HEK293 (cell line): Measurements from ENCODE around the gene CTIF.

Source experiments
- CTCF ChIA-PET: fragments of 350-600 bp; formaldehyde crosslinking; extraction: SDS; loops from one replicate; lab custom pipeline; 2021; ENCODE audit warnings: antibody characterized with exemption; lab: Yijun Ruan, JAX
- POLR2A ChIA-PET: fragments of 300-600 bp; formaldehyde crosslinking; extraction: SDS; loops from one replicate; lab custom pipeline; 2020; ENCODE audit warnings: antibody characterized with exemption, inconsistent platforms; lab: Yijun Ruan, JAX
- H3K27ac ChIP-seq: fragments of 200-500 bp; sonication (Bioruptor generic); 2 replicates; pipeline ENCODE4 v1.5.1; 2014; ENCODE audit warnings: low read depth, low read length, control low read depth, inconsistent platforms; ENCODE audit errors: extremely low read depth
- H3K36me3 ChIP-seq, 2 experiments: fragments of 200-500 bp in 1 of 2; sonication (Bioruptor generic) in 1 of 2; 1 replicate in 1 of 2; 2 replicates in 1 of 2; pipeline ENCODE4 v1.5.1; 2014 to 2017; ENCODE audit warnings: inconsistent platforms in 2 of 2, low read length in 2 of 2; ENCODE audit not compliant: control insufficient read depth in 2 of 2, insufficient read depth in 1 of 2
- H3K4me1 ChIP-seq: fragments of 200-500 bp; sonication (Bioruptor generic); 2 replicates; pipeline ENCODE4 v1.5.1; 2014; ENCODE audit warnings: mild to moderate bottlenecking, low read length, inconsistent platforms; ENCODE audit not compliant: control insufficient read depth, insufficient read depth
- H3K4me3 ChIP-seq: 2 replicates; pipeline ENCODE4 v1.5.1; 2011; ENCODE audit warnings: low read depth, mild to moderate bottlenecking, control low read depth, low read length, moderate library complexity
- H3K9me3 ChIP-seq: fragments of 200-500 bp; sonication (Bioruptor generic); 2 replicates; pipeline ENCODE4 v1.5.1; 2014; ENCODE audit warnings: low read depth, low read length, inconsistent platforms; ENCODE audit not compliant: control insufficient read depth, insufficient read depth
- EGR2 ChIP-seq: fragments of 450-650 bp; formaldehyde crosslinking; IDR thresholded peaks from 2 replicates; pipeline ENCODE4 v1.5.1; 2016; ENCODE audit warnings: low read depth, missing biosample characterization, missing genetic modification characterization
- GLIS1 ChIP-seq: fragments of 450-650 bp; formaldehyde crosslinking; IDR thresholded peaks from 2 replicates; pipeline ENCODE4 v1.5.1; 2016; ENCODE audit warnings: missing biosample characterization, missing genetic modification characterization
- TRIM28 ChIP-seq: IDR thresholded peaks from 2 replicates; pipeline ENCODE4 v1.6.1; 2011; ENCODE audit warnings: low read length, control low read depth, borderline replicate concordance
- ZBTB21 ChIP-seq: fragments of 450-650 bp; formaldehyde crosslinking; IDR thresholded peaks from 2 replicates; pipeline ENCODE4 v1.5.1; 2017; ENCODE audit warnings: missing biosample characterization, missing genetic modification characterization
- ZFHX2 ChIP-seq: fragments of 450-650 bp; formaldehyde crosslinking; conservative IDR thresholded peaks from 2 replicates; pipeline ENCODE4 v1.5.1; 2016; ENCODE audit warnings: missing biosample characterization, missing genetic modification characterization
- ZNF112 ChIP-seq: fragments of 450-650 bp; formaldehyde crosslinking; IDR thresholded peaks from 2 replicates; pipeline ENCODE4 v1.5.0; 2017; ENCODE audit warnings: missing biosample characterization, missing genetic modification characterization
- ZNF311 ChIP-seq: fragments of 450-650 bp; formaldehyde crosslinking; IDR thresholded peaks from 2 replicates; pipeline ENCODE4 v1.5.1; 2017; ENCODE audit warnings: missing biosample characterization, missing genetic modification characterization, borderline replicate concordance
- ZNF521 ChIP-seq: fragments of 450-650 bp; formaldehyde crosslinking; IDR thresholded peaks from 2 replicates; pipeline ENCODE4 v1.5.1; 2017; ENCODE audit warnings: missing biosample characterization, mild to moderate bottlenecking, missing genetic modification characterization
- ZNF560 ChIP-seq: fragments of 450-650 bp; formaldehyde crosslinking; IDR thresholded peaks from 2 replicates; pipeline ENCODE4 v1.5.1; 2017; ENCODE audit warnings: missing biosample characterization, missing genetic modification characterization, borderline replicate concordance
- ZNF677 ChIP-seq: fragments of 450-650 bp; IDR thresholded peaks from 2 replicates; pipeline ENCODE4 v1.5.0; 2018; ENCODE audit warnings: missing biosample characterization, mild to moderate bottlenecking, missing genetic modification characterization, moderate library complexity
- ZSCAN30 ChIP-seq: fragments of 450-650 bp; IDR thresholded peaks from 2 replicates; pipeline ENCODE4 v1.5.1; 2018; ENCODE audit warnings: missing biosample characterization, mild to moderate bottlenecking, missing genetic modification characterization, moderate library complexity
- TF ChIP-seq, protein P1 (sequence below): fragments of 450-650 bp; formaldehyde crosslinking; IDR thresholded peaks from 2 replicates; pipeline ENCODE4 v1.5.0; 2017; ENCODE audit warnings: missing biosample characterization, missing genetic modification characterization, borderline replicate concordance
- TF ChIP-seq, protein P2 (sequence below): fragments of 450-650 bp; formaldehyde crosslinking; IDR thresholded peaks from 2 replicates; pipeline ENCODE4 v1.5.1; 2016; ENCODE audit warnings: missing biosample characterization, missing genetic modification characterization
- TF ChIP-seq, protein P3 (sequence below): fragments of 450-650 bp; formaldehyde crosslinking; IDR thresholded peaks from 2 replicates; pipeline ENCODE4 v1.5.1; 2016; ENCODE audit warnings: missing biosample characterization, missing genetic modification characterization
- TF ChIP-seq, protein P4 (sequence below): fragments of 450-650 bp; IDR thresholded peaks from 2 replicates; pipeline ENCODE4 v1.5.1; 2018; ENCODE audit warnings: missing biosample characterization, mild to moderate bottlenecking, missing genetic modification characterization
- TF ChIP-seq, protein P5 (sequence below): fragments of 450-650 bp; formaldehyde crosslinking; IDR thresholded peaks from 2 replicates; pipeline ENCODE4 v1.5.1; 2016; ENCODE audit warnings: missing biosample characterization, missing genetic modification characterization
- TF ChIP-seq, protein P6 (sequence below): fragments of 450-650 bp; formaldehyde crosslinking; IDR thresholded peaks from 2 replicates; pipeline ENCODE4 v1.5.1; 2016; ENCODE audit warnings: missing biosample characterization, missing genetic modification characterization, low read depth

Gene CTIF

DNA sequence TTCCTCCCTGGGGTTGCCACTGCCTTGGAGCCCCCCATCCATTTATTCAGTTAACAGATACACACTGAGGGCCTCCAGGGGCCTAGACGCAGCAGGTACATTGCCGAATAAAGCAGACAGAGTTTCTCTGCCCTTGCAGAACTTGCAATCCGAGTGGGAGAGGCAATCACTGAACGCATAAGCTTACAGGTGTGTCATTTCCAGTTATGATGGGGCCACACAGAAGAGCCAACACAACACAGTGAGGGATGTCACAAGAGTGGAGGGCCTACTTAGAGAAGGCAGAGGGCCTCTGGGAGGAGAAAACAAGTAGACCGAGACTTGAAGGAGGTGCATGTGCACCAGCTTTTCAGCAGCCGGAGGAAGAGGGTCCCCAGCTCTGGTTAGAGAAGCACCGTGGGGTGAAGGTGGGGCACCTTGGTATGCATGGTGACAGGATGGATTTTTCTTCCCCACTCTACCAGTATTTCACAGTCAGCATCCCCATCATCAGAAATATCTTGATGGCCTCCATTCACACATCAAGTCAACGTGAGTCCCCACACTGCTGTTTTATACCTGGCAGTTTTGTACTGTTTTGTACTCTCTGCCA lies 261.0 kb downstream of the CTIF start:
- no peaks in the 10 kb centered on the region for H3K4me1 ChIP-seq
- H3K27ac ChIP-seq = no peak overlapping the region
- H3K36me3 ChIP-seq = no peaks in the 10 kb centered on the region; a peak in 1 of 3 replicates
- POLR2A ChIA-PET = no interaction called here
- no peaks in the 10 kb centered on the region for H3K9me3 ChIP-seq
- TF ChIP-seq ZSCAN30 (tag by site-specific recombination) = no peak
- no peak for TF ChIP-seq ZBTB21 (tag by site-specific recombination)
- TF ChIP-seq ZNF677 (tag by site-specific recombination) = no peak
- no peak for TF ChIP-seq ZNF112 (tag by site-specific recombination)
- TF ChIP-seq, protein P1, sequence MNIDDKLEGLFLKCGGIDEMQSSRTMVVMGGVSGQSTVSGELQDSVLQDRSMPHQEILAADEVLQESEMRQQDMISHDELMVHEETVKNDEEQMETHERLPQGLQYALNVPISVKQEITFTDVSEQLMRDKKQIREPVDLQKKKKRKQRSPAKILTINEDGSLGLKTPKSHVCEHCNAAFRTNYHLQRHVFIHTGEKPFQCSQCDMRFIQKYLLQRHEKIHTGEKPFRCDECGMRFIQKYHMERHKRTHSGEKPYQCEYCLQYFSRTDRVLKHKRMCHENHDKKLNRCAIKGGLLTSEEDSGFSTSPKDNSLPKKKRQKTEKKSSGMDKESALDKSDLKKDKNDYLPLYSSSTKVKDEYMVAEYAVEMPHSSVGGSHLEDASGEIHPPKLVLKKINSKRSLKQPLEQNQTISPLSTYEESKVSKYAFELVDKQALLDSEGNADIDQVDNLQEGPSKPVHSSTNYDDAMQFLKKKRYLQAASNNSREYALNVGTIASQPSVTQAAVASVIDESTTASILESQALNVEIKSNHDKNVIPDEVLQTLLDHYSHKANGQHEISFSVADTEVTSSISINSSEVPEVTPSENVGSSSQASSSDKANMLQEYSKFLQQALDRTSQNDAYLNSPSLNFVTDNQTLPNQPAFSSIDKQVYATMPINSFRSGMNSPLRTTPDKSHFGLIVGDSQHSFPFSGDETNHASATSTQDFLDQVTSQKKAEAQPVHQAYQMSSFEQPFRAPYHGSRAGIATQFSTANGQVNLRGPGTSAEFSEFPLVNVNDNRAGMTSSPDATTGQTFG = no peak
- no peak for TF ChIP-seq ZNF560 (tag by site-specific recombination)
- TF ChIP-seq, protein P2, sequence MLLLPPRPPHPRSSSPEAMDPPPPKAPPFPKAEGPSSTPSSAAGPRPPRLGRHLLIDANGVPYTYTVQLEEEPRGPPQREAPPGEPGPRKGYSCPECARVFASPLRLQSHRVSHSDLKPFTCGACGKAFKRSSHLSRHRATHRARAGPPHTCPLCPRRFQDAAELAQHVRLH (tag by site-specific recombination) = no peak
- TF ChIP-seq, protein P3, sequence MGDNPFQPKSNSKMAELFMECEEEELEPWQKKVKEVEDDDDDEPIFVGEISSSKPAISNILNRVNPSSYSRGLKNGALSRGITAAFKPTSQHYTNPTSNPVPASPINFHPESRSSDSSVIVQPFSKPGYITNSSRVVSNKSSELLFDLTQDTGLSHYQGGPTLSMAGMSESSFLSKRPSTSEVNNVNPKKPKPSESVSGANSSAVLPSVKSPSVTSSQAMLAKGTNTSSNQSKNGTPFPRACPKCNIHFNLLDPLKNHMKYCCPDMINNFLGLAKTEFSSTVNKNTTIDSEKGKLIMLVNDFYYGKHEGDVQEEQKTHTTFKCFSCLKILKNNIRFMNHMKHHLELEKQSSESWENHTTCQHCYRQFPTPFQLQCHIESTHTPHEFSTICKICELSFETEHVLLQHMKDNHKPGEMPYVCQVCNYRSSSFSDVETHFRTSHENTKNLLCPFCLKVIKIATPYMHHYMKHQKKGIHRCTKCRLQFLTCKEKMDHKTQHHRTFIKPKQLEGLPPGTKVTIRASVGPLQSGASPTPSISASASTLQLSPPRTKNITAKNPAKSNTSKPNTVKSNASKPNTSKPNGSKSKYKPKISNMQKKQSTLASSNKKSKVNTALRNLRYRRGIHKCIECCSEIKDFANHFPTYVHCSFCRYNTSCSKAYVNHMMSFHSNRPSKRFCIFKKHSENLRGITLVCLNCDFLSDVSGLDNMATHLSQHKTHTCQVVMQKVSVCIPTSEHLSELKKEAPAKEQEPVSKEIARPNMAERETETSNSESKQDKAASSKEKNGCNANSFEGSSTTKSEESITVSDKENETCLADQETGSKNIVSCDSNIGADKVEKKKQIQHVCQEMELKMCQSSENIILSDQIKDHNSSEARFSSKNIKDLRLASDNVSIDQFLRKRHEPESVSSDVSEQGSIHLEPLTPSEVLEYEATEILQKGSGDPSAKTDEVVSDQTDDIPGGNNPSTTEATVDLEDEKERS (tag by site-specific recombination) = no peak
- no peak for TF ChIP-seq TRIM28
- TF ChIP-seq, protein P4, sequence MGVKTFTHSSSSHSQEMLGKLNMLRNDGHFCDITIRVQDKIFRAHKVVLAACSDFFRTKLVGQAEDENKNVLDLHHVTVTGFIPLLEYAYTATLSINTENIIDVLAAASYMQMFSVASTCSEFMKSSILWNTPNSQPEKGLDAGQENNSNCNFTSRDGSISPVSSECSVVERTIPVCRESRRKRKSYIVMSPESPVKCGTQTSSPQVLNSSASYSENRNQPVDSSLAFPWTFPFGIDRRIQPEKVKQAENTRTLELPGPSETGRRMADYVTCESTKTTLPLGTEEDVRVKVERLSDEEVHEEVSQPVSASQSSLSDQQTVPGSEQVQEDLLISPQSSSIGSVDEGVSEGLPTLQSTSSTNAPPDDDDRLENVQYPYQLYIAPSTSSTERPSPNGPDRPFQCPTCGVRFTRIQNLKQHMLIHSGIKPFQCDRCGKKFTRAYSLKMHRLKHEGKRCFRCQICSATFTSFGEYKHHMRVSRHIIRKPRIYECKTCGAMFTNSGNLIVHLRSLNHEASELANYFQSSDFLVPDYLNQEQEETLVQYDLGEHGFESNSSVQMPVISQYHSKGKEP (tag by site-specific recombination) = no peak
- no peak for TF ChIP-seq ZNF521 (tag by site-specific recombination)
- TF ChIP-seq, protein P5, sequence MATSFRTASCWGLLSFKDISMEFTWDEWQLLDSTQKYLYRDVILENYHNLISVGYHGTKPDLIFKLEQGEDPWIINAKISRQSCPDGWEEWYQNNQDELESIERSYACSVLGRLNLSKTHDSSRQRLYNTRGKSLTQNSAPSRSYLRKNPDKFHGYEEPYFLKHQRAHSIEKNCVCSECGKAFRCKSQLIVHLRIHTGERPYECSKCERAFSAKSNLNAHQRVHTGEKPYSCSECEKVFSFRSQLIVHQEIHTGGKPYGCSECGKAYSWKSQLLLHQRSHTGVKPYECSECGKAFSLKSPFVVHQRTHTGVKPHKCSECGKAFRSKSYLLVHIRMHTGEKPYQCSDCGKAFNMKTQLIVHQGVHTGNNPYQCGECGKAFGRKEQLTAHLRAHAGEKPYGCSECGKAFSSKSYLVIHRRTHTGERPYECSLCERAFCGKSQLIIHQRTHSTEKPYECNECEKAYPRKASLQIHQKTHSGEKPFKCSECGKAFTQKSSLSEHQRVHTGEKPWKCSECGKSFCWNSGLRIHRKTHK (tag by site-specific recombination) = no peak
- CTCF ChIA-PET = interaction anchor here (0.6 kb wide), 1 partner anchor 102 kb away, joined by 3 read pairs; no protein-coding TSS in a partner anchor
- H3K4me3 ChIP-seq = no peak overlapping the region

DNA sequence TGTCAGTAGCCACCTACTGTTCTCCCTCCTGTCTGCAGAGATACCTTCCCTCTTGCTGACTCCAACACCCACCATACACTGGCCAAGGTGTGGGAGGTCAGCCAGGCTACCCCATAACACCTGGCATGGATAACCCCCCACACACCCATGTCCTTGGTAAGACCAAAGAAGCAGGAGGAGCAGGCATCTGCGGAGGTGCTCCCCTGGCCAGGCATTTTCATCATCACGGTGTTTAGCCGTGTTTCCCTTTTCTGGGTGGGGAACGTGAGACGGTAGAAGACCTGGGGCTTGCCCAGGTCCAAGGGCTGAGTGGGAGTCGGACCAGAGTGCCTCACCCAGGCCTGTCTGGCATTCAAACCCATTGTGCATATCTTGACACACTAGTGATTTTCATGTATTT lies 261.6 kb downstream of the CTIF start:
- ChIA-PET CTCF (no interaction called here), POLR2A (no interaction called here)
- Histone ChIP-seq H3K4me1 (no peaks in the 10 kb centered on the region), H3K27ac (no peak overlapping the region), H3K4me3 (no peak overlapping the region), H3K9me3 (no peaks in the 10 kb centered on the region), H3K36me3 (no peaks in the 10 kb centered on the region; a peak in 1 of 3 replicates)
- TF ChIP-seq ZFHX2 (tag by site-specific recombination) (peak; percentile 31; the same call in 1 of the 2 replicates), ZNF311 (tag by site-specific recombination) (no peak), EGR2 (tag by site-specific recombination) (peak; percentile 70; the same call in 1 of the 2 replicates), GLIS1 (no peak)
- TF ChIP-seq, protein P6, sequence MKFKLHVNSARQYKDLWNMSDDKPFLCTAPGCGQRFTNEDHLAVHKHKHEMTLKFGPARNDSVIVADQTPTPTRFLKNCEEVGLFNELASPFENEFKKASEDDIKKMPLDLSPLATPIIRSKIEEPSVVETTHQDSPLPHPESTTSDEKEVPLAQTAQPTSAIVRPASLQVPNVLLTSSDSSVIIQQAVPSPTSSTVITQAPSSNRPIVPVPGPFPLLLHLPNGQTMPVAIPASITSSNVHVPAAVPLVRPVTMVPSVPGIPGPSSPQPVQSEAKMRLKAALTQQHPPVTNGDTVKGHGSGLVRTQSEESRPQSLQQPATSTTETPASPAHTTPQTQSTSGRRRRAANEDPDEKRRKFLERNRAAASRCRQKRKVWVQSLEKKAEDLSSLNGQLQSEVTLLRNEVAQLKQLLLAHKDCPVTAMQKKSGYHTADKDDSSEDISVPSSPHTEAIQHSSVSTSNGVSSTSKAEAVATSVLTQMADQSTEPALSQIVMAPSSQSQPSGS (tag by site-specific recombination) = no peak
